ENCODE data around the gene PCNX3.

- TF ChIP-seq POLR2A (IDR thresholded peaks at IDR 0.05) (no peak), CTCF (IDR thresholded peaks at IDR 0.05) (no peak)
Measured at GRCh38 chr11:65595131-65595530, 20.4 kb upstream of the PCNX3 start.
